Endothelial cell of umbilical vein (primary cell): ENCODE results near the gene FBXO2. TPM values are rescaled to one million over a fixed set of nuclear protein-coding genes. Genes with fewer than 3 reads are reported as not detected.

ENCODE experiments used
- BruUV-seq: library from RNA; stranded (reverse); fragments of 400-500 nt; replicated peaks from 2 replicates; lab custom pipeline; 2021; lab: Mats Ljungman, UMichigan
- CTCF ChIA-PET: fragments of 300-600, 350-600 bp; sonication (Branson Sonifier 250); formaldehyde crosslinking; loops from one replicate; lab custom pipeline; 2021; ENCODE audit warnings: antibody characterized with exemption, inconsistent platforms; lab: Charles Lee
- POLR2A ChIA-PET: fragments of 300-600, 350-600 bp; sonication (Branson Sonifier 250); formaldehyde crosslinking; loops from one replicate; lab custom pipeline; 2021; ENCODE audit warnings: antibody characterized with exemption, inconsistent platforms; lab: Charles Lee
- DNase-seq: peaks from one replicate; pipeline ENCODE4 v3.0.0-alpha.2; 2011; ENCODE audit warnings: low read depth, low spot score
- FAIRE-seq: peaks from 2 replicates; lab custom pipeline; 2011; peaks lifted over from hg19 to GRCh38; lab: Jason Lieb, UNC
- H2AFZ ChIP-seq: 2 replicates; pipeline ENCODE4 v1.6.0; 2012; ENCODE audit warnings: low read depth, low read length, control low read depth, inconsistent platforms
- H3K27ac ChIP-seq: 2 replicates; pipeline ENCODE4 v1.5.1; 2011; ENCODE audit warnings: low read depth, mild to moderate bottlenecking, control low read depth, low read length, moderate library complexity; ENCODE audit not compliant: insufficient read depth
- H3K27me3 ChIP-seq, 2 experiments: 2 replicates each; pipeline versions ENCODE4 v1.6.0 to v1.6.1; 2011; ENCODE audit warnings: low read length in 2 of 2, mixed read lengths in 1 of 2; ENCODE audit not compliant: control insufficient read depth in 2 of 2, insufficient read depth in 2 of 2
- H3K36me3 ChIP-seq, 2 experiments: 2 replicates in 1 of 2; 3 replicates in 1 of 2; pipeline ENCODE4 v1.5.1; 2011; ENCODE audit warnings: low read length in 2 of 2, mild to moderate bottlenecking in 1 of 2, moderate library complexity in 1 of 2; ENCODE audit not compliant: control insufficient read depth in 2 of 2, insufficient read depth in 2 of 2; ENCODE audit errors: extremely low read depth in 1 of 2
- H3K4me1 ChIP-seq: 3 replicates; pipeline ENCODE4 v1.5.1; 2011; ENCODE audit warnings: mild to moderate bottlenecking, low read length; ENCODE audit not compliant: control insufficient read depth, insufficient read depth; ENCODE audit errors: extremely low read depth
- H3K4me2 ChIP-seq: 2 replicates; pipeline ENCODE4 v1.6.1; 2011; ENCODE audit warnings: low read length, control low read depth, mixed read lengths; ENCODE audit not compliant: insufficient read depth
- H3K4me3 ChIP-seq, 3 experiments: fragments of 200-600 bp in 1 of 3; sonication (generic), shearing (Covaris generic) in 1 of 3; replicated peaks in 1 of 3; 2 replicates each; pipeline ENCODE4 v1.5.1; 2011 to 2016; ENCODE audit warnings: control low read depth in 3 of 3, low read length in 3 of 3, mild to moderate bottlenecking in 2 of 3, inconsistent platforms in 1 of 3, low read depth in 1 of 3, moderate library complexity in 1 of 3; ENCODE audit not compliant: insufficient read depth in 1 of 3
- H3K79me2 ChIP-seq: 2 replicates; pipeline ENCODE4 v1.6.0; 2012; ENCODE audit warnings: low read length, inconsistent platforms; ENCODE audit not compliant: control insufficient read depth, insufficient read depth
- H3K9ac ChIP-seq: replicated peaks from 2 replicates; pipeline ENCODE3; 2011; ENCODE audit warnings: low read length, control low read depth; ENCODE audit not compliant: insufficient read depth; ENCODE audit errors: extremely low read depth
- H3K9me1 ChIP-seq: replicated peaks from 3 replicates; pipeline ENCODE4 v1.6.0; 2011; ENCODE audit warnings: mild to moderate bottlenecking, low read length; ENCODE audit not compliant: control insufficient read depth, insufficient read depth; ENCODE audit errors: extremely low read depth
- H3K9me3 ChIP-seq: replicated peaks from 2 replicates; pipeline ENCODE4 v1.5.1; 2012; ENCODE audit warnings: low read length, inconsistent platforms; ENCODE audit not compliant: control insufficient read depth, insufficient read depth
- H4K20me1 ChIP-seq: replicated peaks from 2 replicates; pipeline ENCODE3; 2011; ENCODE audit warnings: mild to moderate bottlenecking, low read length; ENCODE audit not compliant: control insufficient read depth, insufficient read depth; ENCODE audit errors: extremely low read depth
- EZH2 ChIP-seq: IDR thresholded peaks from 2 replicates; pipeline ENCODE4 v1.6.1; 2012; ENCODE audit warnings: borderline replicate concordance, low read depth, mild to moderate bottlenecking, moderate library complexity, low read length, inconsistent platforms; ENCODE audit not compliant: severe bottlenecking
- FOS ChIP-seq: IDR thresholded peaks from 2 replicates; pipeline ENCODE4 v1.6.1; 2011; ENCODE audit warnings: mild to moderate bottlenecking, low read length, moderate library complexity, borderline replicate concordance; ENCODE audit not compliant: insufficient read depth
- GATA2 ChIP-seq: IDR thresholded peaks from 2 replicates; pipeline ENCODE4 v1.7.0; 2011; ENCODE audit warnings: low read depth, mild to moderate bottlenecking, moderate library complexity, mixed read lengths, low read length; ENCODE audit not compliant: insufficient read length, insufficient read depth
- JUN ChIP-seq: IDR thresholded peaks from 2 replicates; pipeline ENCODE4 v1.6.1; 2011; ENCODE audit warnings: borderline replicate concordance, low read depth; ENCODE audit not compliant: insufficient read length, insufficient read depth
- MYC ChIP-seq: IDR thresholded peaks from one replicate; pipeline ENCODE4 v1.6.1; 2011; ENCODE audit warnings: mild to moderate bottlenecking, low read depth, low read length
- POLR2A ChIP-seq: IDR thresholded peaks from 2 replicates; pipeline ENCODE4 v1.6.1; 2012; ENCODE audit warnings: low read depth, mild to moderate bottlenecking, control low read depth, low read length
- POLR2AphosphoS5 ChIP-seq: IDR thresholded peaks from 2 replicates; pipeline ENCODE4 v1.6.1; 2012; ENCODE audit warnings: low read depth, mild to moderate bottlenecking, control low read depth, low read length, moderate library complexity; ENCODE audit not compliant: insufficient read depth
- dilution Hi-C: fragments of 300-500 bp; cut with MboI; formaldehyde crosslinking; loops from one replicate; pipeline ENCODE4 v1.15.0; 2019; ENCODE audit warnings: low sequenced_read_pairs; ENCODE audit not compliant: extremely low pct_ligation_motif_present
- intact Hi-C: fragments of 100-400 bp; cut with micrococcal nuclease; formaldehyde crosslinking; loops from one replicate; pipeline ENCODE4 v1.10.0; 2022
- polyA plus RNA-seq, 4 experiments: library from polyadenylated mRNA; depleted of rRNA in 3 of 4; stranded (reverse) in 3 of 4; unstranded in 1 of 4; fragments of >200 nt; gene quantifications; 2 replicates each; pipeline versions ENCODE4 v1.2.1 to v1.2.3, GENCODE V29; 2011 to 2012; ENCODE audit warnings: missing spikeins in 1 of 4
- total RNA-seq: library from RNA; stranded (reverse); gene quantifications from 2 replicates; pipeline ENCODE4 v1.2.3, GENCODE V29; 2021
- TF ChIP-seq, protein P1 (sequence below): IDR thresholded peaks from 2 replicates; pipeline ENCODE4 v1.6.1; 2011; ENCODE audit not compliant: insufficient read depth, insufficient read length
- TF ChIP-seq, protein P2 (sequence below), 2 donors: IDR thresholded peaks; 1 replicate in 1 of 2; 2 replicates in 1 of 2; pipeline ENCODE4 v1.5.1; 2011; ENCODE audit warnings: low read length in 2 of 2, mild to moderate bottlenecking in 2 of 2, moderate library complexity in 2 of 2, control low read depth in 1 of 2, inconsistent platforms in 1 of 2, low read depth in 1 of 2; ENCODE audit not compliant: insufficient read depth in 1 of 2; ENCODE audit errors: extremely low read depth in 1 of 2

Gene FBXO2
- total and polyA plus RNA-seq, 2 donors (not counting 3 experiments of a cell fraction or from before 2014, with no cell fraction given) = 0.42 to 0.91 TPM

DNA sequence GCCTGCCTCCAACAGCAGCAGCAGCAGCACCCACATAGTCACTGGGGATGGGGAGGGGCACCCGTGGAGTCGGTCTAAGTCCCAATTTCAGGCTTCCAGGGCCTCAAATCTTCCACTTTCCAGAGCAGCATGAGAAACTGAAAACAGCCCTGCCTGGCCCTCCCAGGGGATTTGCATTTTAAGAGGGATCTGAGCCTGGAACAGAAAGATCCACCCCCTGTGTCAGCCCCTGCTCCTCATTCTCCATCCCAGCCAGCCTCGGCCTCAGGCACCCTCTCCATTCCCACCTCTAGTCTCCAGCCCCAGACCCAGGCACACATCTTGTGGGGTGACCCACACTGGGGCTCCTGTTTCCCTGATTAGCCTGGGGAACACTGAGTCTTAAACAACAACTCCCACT is 51.8 kb downstream of the FBXO2 start:
- POLR2A ChIA-PET = no interaction called here
- intact Hi-C loops (no loop called here), dilution Hi-C loops (no loop called here)
- DNase-seq = no peak
- no TSS peak for BruUV-seq
- Histone ChIP-seq H3K9ac (no peak overlapping the region), H3K9me3 (no peaks in the 10 kb centered on the region), H3K4me3 (no peak overlapping the region), H3K27ac (no peak overlapping the region), H3K4me1 (no peaks in the 10 kb centered on the region), H3K79me2 (no peaks in the 10 kb centered on the region), H3K27me3 (no peaks in the 10 kb centered on the region), H3K9me1 (no peaks in the 10 kb centered on the region), H2AFZ (no peak overlapping the region), H3K36me3 (no peaks in the 10 kb centered on the region), H3K4me2 (no peak overlapping the region), H4K20me1 (no peaks in the 10 kb centered on the region)
- CTCF ChIA-PET = no interaction called here
- TF ChIP-seq POLR2A (no peak), JUN (no peak), MYC (no peak), EZH2 (no peak), POLR2AphosphoS5 (no peak), GATA2 (no peak), FOS (no peak)
- TF ChIP-seq, protein P1, sequence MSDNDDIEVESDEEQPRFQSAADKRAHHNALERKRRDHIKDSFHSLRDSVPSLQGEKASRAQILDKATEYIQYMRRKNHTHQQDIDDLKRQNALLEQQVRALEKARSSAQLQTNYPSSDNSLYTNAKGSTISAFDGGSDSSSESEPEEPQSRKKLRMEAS = no peak
- TF ChIP-seq, protein P2, sequence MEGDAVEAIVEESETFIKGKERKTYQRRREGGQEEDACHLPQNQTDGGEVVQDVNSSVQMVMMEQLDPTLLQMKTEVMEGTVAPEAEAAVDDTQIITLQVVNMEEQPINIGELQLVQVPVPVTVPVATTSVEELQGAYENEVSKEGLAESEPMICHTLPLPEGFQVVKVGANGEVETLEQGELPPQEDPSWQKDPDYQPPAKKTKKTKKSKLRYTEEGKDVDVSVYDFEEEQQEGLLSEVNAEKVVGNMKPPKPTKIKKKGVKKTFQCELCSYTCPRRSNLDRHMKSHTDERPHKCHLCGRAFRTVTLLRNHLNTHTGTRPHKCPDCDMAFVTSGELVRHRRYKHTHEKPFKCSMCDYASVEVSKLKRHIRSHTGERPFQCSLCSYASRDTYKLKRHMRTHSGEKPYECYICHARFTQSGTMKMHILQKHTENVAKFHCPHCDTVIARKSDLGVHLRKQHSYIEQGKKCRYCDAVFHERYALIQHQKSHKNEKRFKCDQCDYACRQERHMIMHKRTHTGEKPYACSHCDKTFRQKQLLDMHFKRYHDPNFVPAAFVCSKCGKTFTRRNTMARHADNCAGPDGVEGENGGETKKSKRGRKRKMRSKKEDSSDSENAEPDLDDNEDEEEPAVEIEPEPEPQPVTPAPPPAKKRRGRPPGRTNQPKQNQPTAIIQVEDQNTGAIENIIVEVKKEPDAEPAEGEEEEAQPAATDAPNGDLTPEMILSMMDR (IDR thresholded peaks at IDR 0.05; ENCODE audit: extremely low read depth in 1 of 2, insufficient read depth in 1 of 2, low read depth in 1 of 2, low read length in 2 of 2) = no peak
- FAIRE-seq = no peak
